ENCODE data around the gene OCRL.

OCRL gene

DNA sequence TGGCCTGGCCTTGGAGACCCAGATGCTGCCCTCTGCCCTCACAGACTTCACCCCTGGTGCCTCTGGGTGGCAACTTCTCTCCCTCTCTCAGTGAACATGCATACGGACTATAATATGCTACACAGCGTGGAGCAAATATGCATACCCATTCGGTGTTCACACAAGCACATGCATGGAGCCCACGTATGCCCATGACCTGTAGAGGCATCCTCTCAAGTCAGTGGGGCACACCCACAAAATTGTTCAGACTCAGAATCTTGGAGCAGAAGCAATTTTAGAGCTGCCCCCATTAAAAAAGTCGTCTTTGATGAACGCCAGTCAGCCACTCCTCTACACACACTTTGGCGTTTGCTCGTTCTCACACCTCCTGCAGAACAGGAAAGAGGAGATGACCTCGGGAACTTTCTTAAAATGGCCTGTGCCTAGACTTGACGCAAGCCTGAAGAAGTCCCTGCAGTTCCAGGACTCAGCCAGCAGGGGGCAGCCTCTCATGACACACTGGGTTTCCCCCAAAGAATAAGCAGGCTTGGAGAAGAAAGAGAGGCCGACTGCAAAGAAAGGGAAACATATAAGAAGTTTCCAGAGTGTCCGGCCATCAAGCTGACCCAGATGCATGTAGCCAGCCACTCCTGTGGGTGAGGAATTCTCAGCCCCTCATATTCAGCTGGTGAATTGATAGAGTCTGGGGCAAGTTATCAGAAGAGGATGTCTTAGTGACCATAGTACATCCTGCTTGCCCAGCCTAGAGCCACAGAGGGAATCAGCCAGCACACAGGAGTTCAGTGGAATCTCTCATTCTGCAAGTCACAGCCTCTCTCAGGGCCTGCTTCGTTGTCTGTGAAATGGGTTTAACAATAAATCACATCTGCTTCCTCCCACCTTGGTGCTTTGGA lies 97.4 kb downstream of the OCRL start:
- DNase-seq = peak; percentile 66

DNA sequence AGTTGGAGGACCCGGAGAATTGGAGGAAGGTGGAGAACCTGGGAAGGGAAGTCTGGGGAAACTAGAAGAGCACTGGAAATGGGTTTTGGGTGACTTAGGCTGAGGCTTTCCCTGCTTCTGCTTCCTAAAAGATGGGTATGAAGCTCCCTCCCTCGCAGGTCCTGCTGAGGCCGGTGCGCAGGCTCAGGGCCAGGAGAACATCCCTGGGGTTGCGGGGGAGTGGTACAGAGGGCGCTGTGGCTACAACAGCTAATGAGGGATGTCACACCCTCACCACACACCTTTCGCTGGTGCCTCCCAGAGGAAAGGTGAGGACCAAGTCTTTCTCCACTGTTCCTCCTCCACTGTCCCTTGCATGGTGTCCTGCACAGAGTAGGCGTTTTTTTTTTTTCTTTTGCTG lies 98.9 kb downstream of the OCRL start:
- DNase-seq = no peak

DNA sequence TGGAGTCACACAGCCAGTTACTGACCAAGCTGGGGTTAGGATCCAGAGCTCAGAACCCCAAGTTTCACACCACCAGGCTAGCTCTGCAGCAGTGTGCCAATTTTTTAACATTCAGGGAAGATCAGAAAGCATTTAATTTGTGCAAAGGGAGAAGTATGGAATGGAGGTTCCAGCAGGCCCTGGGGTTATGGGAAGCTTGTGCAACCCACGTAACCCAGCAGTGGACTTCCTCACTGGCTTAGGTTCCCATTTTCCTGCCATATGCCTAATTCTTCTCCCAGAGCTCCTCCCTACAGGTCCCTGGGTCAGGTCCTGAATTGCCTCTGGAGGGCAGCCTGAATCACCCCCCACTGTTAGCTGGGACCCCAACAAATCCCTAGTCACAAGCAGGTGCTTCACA lies 100.7 kb downstream of the OCRL start:
- DNase-seq = no peak

DNA sequence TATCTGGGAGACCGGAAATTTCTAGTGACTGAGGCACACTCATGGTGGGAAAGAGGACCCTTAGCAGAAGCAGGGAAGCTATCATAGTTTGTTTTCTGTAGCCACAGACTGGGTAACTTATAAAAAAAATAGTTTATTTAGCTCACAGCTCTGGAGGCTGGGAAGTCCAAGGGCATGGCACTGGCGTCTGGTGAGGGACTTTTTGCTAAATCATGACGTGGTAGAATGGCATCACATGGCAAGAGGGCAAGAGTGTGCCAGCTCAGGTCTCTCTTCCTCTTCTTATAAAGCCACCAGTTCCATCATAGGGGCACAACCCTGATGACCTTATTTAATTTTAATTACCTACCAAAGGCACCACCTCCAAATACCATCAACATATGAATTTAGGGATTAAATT lies 101.4 kb downstream of the OCRL start:
- DNase-seq = no peak

DNA sequence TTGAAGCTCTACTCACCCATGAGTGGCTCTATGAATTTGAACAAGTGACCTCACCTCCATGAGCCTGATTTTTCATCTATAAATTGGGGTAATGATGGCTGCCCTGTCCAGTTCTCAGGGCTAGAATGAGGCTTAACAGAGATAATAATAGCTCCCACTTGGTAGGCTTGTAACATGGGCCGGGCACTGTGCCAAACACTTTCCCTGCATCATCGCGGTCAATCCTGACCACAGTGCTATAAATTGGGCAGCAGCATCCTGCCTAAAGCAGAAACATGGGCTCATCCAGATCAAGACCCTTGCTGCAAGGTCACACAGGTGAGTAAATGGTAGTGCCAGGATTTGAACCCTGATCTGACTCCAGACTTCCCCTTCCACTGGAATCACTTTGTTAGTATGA lies 101.9 kb downstream of the OCRL start:
- DNase-seq = no peak

Data from activated T-cell treated with anti-CD3 and anti-CD28 coated beads for 4 hours (primary cell).